GM10266 (cell line): Measurements from ENCODE around the gene PKP3.
"Not testable (repeated sequence)": the region's sequence is repeated elsewhere in the genome, so short reads cannot be mapped to it uniquely, and the experiment has no call there.

Experiments used
- DNase-seq: peaks from one replicate; pipeline ENCODE4 v3.0.0; 2012; ENCODE audit errors: extremely low spot score
- TF ChIP-seq, protein P1 (sequence below): IDR thresholded peaks from 2 replicates; pipeline ENCODE4 v1.5.1; 2012; ENCODE audit warnings: mild to moderate bottlenecking, low read depth; ENCODE audit not compliant: control insufficient read depth, insufficient read depth; ENCODE audit errors: missing control alignments

PKP3 gene

DNA sequence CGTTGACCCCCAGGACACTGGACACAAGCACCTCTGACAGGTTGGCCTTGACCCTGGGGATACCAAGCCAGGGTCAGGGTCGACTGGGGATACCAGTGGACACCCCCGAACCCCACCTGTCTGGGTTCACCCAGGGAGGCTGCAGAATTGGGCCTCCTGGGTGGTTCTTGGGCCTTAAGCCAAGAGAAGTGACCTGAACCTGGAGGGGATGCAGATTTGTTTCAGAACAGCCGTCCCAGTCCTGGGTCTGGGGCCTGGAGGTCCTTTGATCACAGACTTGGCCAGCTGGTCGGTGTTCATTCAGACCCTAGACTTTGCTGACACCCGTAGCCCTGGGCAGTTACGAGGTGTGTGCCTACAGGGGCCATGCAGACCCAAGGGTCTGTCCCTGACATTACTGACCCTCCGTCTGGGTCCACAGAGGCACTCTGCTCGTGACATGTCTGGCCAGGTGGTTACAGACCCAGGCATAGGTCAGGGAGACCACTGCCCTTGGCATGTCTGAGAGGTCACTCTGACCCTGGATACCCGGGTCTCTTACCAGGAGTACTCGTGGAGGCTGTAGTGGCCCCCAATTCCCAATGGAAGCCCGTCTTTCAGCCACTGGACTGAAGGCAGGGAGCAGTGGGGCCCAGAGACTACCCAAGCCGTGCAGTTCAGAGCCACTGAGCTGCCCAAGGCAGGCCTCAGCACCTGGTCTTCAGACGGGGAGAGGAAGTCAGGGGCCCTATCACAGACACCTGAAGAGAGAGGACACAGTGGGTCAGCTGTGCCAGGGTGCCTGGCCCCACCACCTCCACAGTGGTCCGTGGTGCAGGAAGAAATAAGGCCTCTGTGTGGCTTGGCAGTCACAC is 14.4 kb downstream of the PKP3 start:
- no peak for DNase-seq
- TF ChIP-seq, protein P1, sequence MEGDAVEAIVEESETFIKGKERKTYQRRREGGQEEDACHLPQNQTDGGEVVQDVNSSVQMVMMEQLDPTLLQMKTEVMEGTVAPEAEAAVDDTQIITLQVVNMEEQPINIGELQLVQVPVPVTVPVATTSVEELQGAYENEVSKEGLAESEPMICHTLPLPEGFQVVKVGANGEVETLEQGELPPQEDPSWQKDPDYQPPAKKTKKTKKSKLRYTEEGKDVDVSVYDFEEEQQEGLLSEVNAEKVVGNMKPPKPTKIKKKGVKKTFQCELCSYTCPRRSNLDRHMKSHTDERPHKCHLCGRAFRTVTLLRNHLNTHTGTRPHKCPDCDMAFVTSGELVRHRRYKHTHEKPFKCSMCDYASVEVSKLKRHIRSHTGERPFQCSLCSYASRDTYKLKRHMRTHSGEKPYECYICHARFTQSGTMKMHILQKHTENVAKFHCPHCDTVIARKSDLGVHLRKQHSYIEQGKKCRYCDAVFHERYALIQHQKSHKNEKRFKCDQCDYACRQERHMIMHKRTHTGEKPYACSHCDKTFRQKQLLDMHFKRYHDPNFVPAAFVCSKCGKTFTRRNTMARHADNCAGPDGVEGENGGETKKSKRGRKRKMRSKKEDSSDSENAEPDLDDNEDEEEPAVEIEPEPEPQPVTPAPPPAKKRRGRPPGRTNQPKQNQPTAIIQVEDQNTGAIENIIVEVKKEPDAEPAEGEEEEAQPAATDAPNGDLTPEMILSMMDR: no peak

DNA sequence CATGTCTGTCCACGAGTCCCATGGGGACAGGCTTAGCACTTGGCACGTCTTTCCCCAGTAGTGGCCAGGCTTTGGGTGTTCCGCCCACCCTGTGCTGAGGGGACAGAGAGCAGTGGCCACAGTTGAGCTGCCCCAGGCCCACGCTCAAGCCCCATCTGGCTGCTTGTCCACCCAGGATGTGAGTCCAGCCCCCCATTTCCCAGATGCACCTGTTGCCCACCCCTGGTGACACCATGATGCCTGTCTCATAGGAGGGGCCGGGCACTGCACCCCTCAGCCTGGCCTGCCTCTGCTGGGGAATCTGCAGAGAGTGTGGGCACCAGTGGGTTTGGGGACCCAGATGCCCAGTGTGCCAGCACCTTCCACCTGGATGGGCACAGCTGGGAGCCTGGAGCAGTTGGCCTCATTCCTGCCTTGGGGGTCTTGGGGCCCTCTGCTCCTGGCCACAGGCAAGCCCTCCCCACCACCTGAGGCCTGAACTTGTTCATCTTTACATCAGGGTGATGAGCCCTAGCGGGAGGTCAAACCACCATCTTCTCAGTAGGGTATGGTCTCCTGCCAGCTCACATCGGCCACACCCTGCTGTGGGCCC is 15.1 kb downstream of the PKP3 start:
- TF ChIP-seq, protein P1: no peak
- no peak for DNase-seq

DNA sequence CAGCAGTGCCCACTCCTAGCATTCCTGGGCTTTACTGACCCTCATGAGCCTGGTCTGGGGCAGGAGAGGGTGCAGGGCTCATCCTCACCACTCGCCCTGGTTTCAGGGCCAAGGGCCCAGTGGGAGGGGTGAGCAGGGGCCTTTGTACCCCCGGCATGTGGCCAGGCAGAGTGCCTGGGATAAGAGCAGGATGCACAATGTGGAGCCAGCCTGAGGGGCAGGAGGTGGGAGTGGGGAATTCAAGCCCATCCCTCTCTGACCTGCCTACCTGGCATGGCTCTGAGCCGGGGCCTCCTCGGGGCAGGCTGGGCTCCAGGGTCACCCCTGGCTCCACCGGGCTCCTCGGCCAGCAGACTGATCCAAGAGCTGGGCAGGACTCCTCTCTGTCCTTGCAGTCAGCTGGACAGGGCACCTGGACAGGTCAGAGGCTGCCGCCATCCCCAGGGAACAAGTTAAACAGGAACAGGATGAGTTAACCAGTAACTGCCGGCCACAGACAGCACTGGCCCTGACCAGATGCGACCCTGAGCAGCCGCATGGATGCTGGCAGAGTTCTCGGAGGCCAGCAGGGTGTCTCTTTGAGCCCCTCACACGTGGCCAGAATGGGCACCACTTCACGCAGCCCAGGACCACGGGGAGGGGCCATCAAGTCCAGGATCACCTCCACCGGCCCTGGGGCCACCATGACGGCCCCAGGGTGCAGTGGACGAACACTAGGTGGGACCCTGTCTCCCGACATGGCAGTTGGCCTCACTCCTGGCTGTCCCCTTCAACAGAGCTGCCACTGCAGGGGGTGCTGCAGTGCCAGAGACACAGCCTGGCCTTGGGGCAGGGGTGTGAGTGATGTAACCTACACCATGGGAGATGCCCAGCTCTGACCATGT is 15.8 kb downstream of the PKP3 start:
- no peak for DNase-seq
- TF ChIP-seq, protein P1: no peak

- DNase-seq: not testable (repeated sequence)
These were observed 16.7 kb downstream of the PKP3 start for GRCh38 chr11:410711-411110.

DNA sequence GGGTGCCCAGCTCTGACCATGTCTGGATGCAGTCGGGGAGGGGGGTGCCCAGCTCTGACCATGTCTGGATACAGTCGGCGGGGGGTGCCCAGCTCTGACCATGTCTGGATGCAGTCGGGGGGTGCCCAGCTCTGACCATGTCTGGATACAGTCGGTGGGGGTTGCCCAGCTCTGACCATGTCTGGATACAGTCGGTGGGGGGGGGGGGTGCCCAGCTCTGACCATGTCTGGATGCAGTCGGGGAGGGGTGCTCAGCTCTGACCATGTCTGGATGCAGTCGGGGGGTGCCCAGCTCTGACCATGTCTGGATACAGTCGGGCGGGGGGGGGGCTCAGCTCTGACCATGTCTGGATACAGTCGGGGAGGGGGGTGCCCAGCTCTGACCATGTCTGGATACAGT is 17.5 kb downstream of the PKP3 start:
- not testable (repeated sequence) for DNase-seq

DNA sequence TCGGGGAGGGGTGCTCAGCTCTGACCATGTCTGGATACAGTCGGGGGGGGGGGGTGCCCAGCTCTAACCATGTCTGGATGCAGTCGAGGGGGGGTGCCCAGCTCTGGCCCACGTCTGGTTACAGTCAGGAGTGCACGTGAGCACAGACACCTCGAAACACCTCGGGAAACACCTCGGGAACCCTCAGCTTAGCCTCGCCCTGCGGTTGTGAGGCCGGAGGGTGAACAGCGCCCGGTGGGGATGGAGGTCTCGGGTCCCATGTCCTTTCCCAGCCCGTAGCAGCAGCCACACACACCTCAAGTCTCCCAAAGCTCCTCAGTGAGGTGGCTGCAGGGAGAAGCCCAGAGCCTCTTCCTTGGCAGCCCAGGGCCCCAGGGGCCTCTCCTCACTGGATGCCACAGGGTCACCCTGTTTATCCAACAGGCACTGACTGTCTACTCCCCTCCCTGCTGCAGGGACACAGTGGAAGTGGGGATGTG is 18.7 kb downstream of the PKP3 start:
- TF ChIP-seq, protein P1: no peak
- DNase-seq: no peak

DNA sequence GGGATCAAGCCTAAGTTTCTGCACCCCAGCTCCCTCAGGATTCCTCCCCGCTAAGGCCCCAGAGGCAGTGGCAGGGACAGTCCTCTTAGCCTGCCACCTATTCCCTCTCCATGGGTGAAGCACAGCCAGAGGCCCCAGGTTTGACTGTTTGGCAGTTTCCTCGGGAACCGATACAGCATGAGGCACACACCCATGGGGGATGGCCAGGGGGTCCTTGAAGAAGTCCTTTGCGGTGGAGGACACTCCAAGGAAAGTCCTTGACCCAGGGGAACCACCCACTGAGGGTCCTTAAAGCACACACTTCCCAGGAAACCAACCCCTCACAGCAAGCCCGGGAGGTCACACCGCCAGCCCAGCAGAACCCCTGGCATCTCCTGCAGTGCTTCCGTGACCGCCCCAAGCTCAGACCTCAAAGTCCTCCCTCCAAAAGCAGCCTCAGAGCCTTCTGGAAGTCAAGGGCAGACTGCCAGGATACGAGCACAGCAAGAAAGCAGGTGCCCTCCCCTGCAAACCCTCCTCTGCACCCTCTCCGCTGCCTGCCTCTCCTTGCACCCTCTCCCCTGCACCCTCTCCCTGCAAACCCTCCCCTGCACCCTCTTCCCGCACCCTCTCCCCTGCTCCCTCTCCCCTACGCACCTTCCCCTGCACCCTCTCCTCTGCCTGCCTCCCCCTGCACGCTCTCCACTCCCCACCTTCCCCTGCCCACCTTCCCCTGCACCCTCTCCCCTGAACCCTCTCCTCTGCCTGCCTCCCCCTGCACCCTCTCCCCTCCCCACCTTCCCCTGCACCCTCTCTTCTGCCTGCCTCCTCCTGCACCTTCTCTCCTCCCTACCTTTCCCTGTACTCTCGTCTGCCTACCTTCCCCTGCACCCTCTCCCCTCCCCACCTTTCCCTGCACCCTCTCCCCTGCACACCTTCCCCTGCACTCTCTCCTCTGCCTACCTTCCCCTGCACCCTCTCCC is 19.4 kb downstream of the PKP3 start:
- TF ChIP-seq, protein P1: no peak
- DNase-seq: no peak
